Stimulated activated CD4-positive, alpha-beta T cell treated with anti-CD3 and anti-CD28 coated beads, Interleukin-4, amount 100 ng/mL, for 48 hours (primary cell): Measurements from ENCODE around the gene IBA57.

Experiments
- DNase-seq, 2 donors: peaks; one replicate each; pipeline ENCODE4 v3.0.0-alpha.2; 2020; ENCODE audit warnings: low read depth in 2 of 2

The IBA57 gene

GRCh38 chr1:228144993-228145343 is 20.6 kb upstream of the IBA57 start:
- DNase-seq = no peak

GRCh38 chr1:228145463-228146416 is 19.9 kb upstream of the IBA57 start:
- no peak for DNase-seq

GRCh38 chr1:228146417-228147150 is 19.0 kb upstream of the IBA57 start:
- no peak for DNase-seq

GRCh38 chr1:228147151-228147693 is 18.4 kb upstream of the IBA57 start:
- no peak for DNase-seq

- DNase-seq = no peak
These were observed 17.8 kb upstream of the IBA57 start for GRCh38 chr1:228147768-228148167.

- no peak for DNase-seq
These were observed 17.3 kb upstream of the IBA57 start for GRCh38 chr1:228148196-228148861.

- DNase-seq = no peak
These were observed 16.6 kb upstream of the IBA57 start for GRCh38 chr1:228148935-228149405.

GRCh38 chr1:228149406-228150119 is 16.0 kb upstream of the IBA57 start, which contains the start of gene GJC2:
Gene GJC2 (plus strand): TSS chr1:228149930. CDS start chr1:228157759, 7,829 bp downstream.
- DNase-seq = no peak

GRCh38 chr1:228150120-228150460 is 15.5 kb upstream of the IBA57 start:
- no peak for DNase-seq

- no peak for DNase-seq
These were observed 15.0 kb upstream of the IBA57 start for GRCh38 chr1:228150461-228151179.

- DNase-seq = no peak
These were observed 14.3 kb upstream of the IBA57 start for GRCh38 chr1:228151180-228151925.

- no peak for DNase-seq
These were observed 13.3 kb upstream of the IBA57 start for GRCh38 chr1:228152097-228152917.

GRCh38 chr1:228152918-228153258 is 12.7 kb upstream of the IBA57 start:
- DNase-seq = no peak

- no peak for DNase-seq
These were observed 11.5 kb upstream of the IBA57 start for GRCh38 chr1:228154021-228154669.

- DNase-seq = no peak
These were observed 10.7 kb upstream of the IBA57 start for GRCh38 chr1:228154670-228155571.

GRCh38 chr1:228155596-228156514 is 9.7 kb upstream of the IBA57 start:
- no peak for DNase-seq

GRCh38 chr1:228156515-228156881 is 9.1 kb upstream of the IBA57 start:
- DNase-seq = no peak
